ENCODE results near the gene SPATA6L.

The SPATA6L gene

DNA sequence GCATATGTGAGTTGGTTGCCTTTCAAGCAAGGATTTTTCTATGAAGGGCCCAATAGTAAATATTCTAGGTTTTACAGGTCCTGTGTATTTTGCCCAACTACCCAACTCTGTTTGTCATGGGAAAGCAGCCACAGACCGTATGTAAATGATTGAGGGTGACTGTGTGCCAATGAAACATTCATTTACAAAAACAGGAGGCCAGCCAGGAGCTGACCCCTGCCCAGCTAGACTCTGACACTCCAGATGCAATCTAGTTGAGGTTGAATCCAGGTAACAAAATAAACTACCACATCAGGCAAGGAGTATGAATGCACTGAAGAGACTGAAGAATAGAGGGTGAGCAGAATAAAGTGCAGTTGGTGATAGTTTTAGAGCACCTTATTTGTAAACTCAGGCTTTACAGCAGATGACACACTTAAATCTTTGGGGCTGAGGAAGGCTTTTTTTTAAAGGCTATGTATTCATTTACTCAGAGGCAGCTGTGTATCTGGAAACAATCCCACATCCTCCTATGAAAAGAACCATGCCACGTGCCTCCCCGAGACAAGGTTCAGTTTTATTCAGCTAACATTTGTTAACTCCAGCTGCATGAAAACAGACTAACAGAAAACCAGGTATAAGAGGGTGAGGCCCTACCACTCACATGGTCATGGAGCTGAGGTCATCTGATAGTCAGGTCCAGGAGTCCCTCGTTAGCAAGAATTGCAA is 115.3 kb downstream of the SPATA6L start:
- no peak for DNase-seq (ENCODE audit: low read depth, low spot score)

DNA sequence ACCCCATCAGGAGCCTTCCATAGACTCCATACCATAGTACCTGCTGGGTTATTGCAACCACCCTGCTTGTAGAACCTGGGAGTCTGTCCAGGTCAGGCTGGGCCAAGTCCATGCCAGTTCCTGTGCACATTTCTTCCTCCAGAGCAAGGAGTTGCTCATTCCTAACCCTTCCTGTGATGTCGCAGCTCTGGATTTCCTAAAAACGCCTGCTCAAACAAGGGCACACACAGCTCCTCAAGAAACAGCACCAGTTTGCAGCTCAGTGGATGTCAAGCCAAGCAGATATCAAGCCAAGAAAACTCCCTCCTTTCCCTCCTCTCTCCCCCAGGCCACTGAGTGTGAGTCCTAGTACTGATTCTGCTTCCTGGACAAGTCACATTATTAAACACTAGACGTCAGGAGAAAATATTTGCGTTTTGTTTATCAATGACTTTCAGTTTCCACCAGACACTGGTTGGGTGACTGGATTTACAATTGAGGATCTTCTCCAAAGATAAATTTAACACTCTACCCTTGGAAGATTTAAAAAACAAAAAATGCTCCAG is 116.5 kb downstream of the SPATA6L start:
- DNase-seq (ENCODE audit: low read depth, low spot score) = no peak

DNA sequence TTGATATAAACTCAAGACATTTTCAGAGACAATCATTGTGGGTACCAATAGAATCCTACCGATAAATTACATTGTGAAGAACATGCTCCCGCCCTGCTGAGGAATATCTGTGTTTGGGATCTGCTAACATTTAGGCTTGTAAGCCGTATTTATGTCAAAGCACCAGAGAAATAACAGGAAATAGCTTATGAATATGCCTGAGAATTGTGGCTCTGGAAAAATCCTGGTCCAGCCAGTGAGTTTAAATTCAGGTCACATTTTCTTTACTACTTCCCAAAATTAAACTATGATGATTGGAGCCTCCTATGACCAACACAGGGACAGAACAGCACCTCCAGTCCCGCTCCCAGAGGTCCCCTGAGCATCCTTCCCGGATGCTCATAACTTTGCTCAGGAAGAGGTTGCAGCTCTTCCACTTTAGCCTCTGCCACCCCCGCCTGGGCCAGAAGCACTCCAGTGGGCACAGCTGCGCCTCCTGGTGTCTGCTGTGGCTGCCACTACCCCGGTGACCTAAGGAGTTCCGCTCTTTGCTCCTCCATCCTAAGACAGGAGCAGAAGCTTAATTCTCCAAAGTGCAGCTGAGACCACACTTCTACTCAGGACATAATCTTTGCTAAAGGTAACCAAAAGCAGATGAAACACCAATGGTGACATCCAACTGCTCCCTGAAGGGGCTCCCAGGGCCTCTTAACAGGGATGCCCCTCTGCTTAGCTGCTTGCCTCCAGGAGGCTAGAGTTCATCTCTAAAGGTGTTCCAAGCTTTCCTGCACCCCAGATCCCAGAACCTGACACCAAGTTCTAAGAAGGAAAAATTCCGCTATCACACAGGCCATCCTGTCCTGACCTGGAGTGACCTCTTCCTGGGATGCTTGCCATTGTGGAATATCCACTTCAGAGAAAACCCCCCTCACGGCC is 117.2 kb downstream of the SPATA6L start:
- DNase-seq (ENCODE audit: low read depth, low spot score) = no peak

Measured in activated naive CD8-positive, alpha-beta T cell treated with anti-CD3 and anti-CD28 coated beads, Interleukin-2, amount 50 U/mL, for 16 hours (primary cell).